MM.1S (cell line): ENCODE data around the gene TMEM135.
"Not testable (repeated sequence)": the region's sequence is repeated elsewhere in the genome, so short reads cannot be mapped to it uniquely, and the experiment has no call there.

Source experiments
- CTCF ChIP-seq: fragments of 300-600 bp; sonication (generic); IDR thresholded peaks from 2 replicates; pipeline ENCODE4 v1.5.1; 2016; ENCODE audit warnings: antibody characterized with exemption, low read length, mixed read lengths
- EZH2 ChIP-seq: fragments of 300-600 bp; sonication (generic); optimal IDR thresholded peaks from 2 replicates; pipeline ENCODE3; 2017; ENCODE audit warnings: low read depth, mild to moderate bottlenecking, antibody characterized with exemption, low read length, mixed read lengths
- EZH2phosphoT487 ChIP-seq: fragments of 300-600 bp; sonication (generic); IDR thresholded peaks from 2 replicates; pipeline ENCODE4 v1.6.1; 2018; ENCODE audit warnings: antibody characterized with exemption, low read length

GRCh38 chr11:87169076-87169475 lies 131.3 kb downstream of the TMEM135 start:
- not testable (repeated sequence) for TF ChIP-seq CTCF, EZH2phosphoT487, EZH2
